Stimulated activated CD4-positive, alpha-beta T cell treated with anti-CD3 and anti-CD28 coated beads, Interleukin-4, amount 100 ng/mL, for 1 hour (primary cell): Measurements from ENCODE around the gene SRPK2.
"Not testable (repeated sequence)": the region's sequence is repeated elsewhere in the genome, so short reads cannot be mapped to it uniquely, and the experiment has no call there.

Experiments
- DNase-seq: peaks from one replicate; pipeline ENCODE4 v3.0.0-alpha.2; 2020

Gene SRPK2

DNA sequence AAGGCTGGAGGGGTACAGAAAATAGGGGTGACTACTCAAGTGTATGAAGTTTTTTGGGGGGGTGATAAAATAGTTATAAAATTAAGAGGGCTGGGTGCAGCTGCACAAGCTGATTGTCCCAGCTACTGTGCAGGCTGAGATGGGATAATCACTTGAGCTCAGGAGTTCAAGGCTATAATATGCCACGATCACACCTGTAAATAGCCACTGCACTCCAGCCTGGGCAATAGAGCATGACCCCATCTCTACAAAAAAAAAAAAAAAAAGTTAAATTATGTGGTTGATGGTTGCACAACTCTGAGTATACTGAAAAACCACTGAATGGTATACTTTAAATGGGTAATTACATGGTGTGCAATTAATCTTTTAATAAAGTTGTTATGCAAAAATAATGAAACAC, 172.9 kb downstream of the SRPK2 start:
- no peak for DNase-seq

- DNase-seq: no peak
These were observed 173.5 kb downstream of the SRPK2 start for GRCh38 chr7:105215182-105215581.

DNA sequence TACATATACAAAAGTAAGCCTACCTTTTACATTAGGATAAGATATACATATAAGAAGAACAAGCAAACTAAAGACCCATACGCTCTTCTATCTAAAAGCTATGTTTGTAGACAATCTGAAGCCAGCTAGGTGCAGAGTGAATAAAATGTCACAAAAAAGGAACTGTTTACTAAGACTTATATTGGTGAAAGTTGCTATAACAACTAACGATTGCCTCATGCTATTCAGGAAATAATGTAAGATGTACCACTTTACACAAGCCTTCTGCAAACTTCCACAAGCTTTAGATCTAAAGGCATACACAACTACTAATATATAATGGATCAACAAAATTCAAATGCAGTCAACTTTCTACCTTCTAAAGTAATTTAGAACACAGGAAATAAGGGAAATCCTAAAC, 175.1 kb downstream of the SRPK2 start:
- no peak for DNase-seq

- DNase-seq: no peak
These were observed 176.5 kb downstream of the SRPK2 start for GRCh38 chr7:105212212-105212611.

DNA sequence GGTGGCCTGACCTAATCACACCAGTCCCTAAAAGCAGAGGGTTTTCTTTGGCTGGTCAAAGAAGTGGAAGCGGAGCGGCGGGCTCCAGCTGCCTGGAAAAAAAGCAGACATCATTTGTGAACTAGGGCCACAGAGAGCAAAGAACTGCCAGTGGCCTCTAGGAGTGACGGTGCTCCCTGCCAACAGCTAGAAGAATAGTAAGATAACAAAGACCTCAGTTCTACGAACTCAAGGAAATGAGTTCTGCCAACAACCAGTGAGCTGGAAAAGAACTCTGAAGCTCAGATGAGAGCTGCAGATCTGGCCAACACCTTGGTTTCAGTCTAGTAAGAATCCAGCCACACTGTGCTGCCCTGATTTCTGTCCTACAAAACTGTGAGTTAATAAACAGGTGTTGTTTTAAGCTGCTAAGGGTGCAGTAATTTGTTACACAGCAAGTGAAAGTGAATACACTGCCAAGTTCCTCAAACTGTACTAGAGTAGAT, 178.0 kb downstream of the SRPK2 start:
- no peak for DNase-seq

- no peak for DNase-seq
These were observed 178.9 kb downstream of the SRPK2 start for GRCh38 chr7:105209870-105210269.

DNA sequence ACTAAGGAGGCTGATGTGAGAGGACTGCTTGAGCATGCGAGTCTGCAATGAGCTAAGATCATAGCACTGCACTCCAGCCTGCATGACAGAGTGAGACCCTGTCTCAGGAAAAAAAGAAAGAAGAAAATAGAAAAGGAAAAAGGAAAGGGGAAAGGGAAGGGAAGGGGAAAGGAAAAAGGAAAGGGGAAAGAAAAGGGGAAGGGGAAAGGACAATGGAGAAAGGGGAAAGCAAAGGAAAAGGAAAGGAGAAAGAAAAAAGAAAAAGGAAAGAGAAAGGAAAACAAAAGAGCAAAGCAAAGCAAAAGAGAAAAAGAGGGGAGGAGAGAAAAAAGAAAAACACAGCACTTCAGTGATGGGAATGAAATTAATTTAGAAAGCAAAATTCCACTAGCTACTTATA, 179.3 kb downstream of the SRPK2 start:
- DNase-seq: no peak

GRCh38 chr7:105206985-105207384, 181.7 kb downstream of the SRPK2 start:
- no peak for DNase-seq

GRCh38 chr7:105205592-105206237, 183.0 kb downstream of the SRPK2 start:
- DNase-seq: peak; percentile 14

DNA sequence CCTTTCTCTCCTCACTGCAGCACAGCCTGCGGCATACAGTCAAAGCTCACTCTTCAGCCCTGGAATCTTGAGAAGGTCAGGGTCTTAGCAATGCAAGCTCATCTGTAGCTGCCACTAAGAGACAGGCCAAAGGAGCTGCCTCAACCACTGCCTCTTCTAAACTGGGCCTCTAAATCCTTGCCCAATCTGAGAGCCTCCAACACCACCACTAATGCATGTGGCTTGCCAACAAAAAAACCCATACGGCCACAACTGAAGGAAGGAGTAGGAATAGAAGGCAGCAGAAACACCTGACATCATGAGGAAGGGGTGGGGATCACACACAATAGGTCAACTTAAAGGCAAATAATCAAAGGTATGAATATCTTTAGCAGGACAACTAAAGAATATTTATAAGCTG, 183.8 kb downstream of the SRPK2 start:
- DNase-seq: no peak

GRCh38 chr7:105204520-105204919, 184.2 kb downstream of the SRPK2 start:
- DNase-seq: no peak

DNA sequence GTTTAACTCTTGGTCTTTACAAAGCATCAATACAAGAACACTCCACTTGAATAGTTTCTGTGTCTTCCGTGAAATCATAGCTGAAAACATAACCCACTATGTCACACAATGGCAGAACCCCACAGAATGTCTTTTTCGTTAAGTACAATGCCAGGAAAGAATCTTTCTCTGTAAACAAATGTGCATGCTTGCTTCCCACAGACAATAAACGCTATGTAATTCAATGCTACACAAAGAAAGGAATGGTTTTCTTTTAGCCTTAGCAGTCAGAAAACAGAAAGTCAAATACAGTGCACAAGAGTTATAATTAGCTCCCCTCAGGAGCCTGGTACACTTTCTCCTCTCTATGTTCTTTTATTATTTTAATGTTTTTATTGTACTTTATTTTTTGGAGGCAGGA, 186.1 kb downstream of the SRPK2 start:
- DNase-seq: no peak

- DNase-seq: no peak
These were observed 189.3 kb downstream of the SRPK2 start for GRCh38 chr7:105199386-105199785.

GRCh38 chr7:105198223-105198622, 190.5 kb downstream of the SRPK2 start:
- DNase-seq: no peak

DNA sequence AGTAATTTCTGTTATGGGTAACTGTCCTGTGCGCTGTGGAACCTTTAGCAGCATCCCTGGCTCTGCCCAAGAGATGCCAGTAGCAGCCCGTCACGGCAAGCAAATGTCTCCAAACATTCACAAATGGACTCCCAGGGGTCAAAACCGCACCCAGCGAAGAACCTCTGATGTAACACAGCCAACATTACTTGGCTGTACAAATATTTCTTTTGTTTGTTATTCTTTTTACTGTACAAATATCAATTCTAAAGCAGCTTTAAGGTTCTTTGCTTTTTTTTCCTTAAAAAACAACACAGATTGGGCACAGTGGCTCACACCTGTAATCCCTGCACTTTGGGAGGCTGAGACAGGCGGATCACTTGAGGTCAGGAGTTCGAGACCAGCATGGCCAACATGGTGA, 192.2 kb downstream of the SRPK2 start:
- no peak for DNase-seq

GRCh38 chr7:105195891-105196290, 192.8 kb downstream of the SRPK2 start:
- DNase-seq: no peak

DNA sequence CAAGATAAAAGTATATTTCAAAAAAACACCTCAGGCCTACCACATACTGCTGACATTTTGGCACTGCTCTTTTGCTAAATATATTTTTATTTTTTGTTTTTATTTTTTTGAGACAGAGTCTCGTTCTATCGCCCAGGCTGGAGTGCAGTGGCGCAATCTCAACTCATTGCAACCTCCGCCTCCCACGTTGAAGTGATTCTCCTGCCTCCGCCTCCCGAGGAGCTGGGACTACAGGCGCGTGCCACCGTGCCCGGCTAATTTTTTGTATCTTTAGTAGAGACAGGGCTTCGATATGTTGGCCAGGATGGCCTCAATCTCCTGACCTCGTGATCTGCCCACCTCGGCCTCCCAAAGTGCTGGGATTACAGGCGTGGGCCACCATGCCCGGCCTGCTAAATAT, 193.8 kb downstream of the SRPK2 start:
- DNase-seq: not testable (repeated sequence)

- DNase-seq: no peak
These were observed 197.4 kb downstream of the SRPK2 start for GRCh38 chr7:105191331-105191730.

- no peak for DNase-seq
These were observed 198.7 kb downstream of the SRPK2 start for GRCh38 chr7:105189859-105190492.

GRCh38 chr7:105188201-105188600, 200.5 kb downstream of the SRPK2 start:
- DNase-seq: no peak

- no peak for DNase-seq
These were observed 201.2 kb downstream of the SRPK2 start for GRCh38 chr7:105187302-105188169.

DNA sequence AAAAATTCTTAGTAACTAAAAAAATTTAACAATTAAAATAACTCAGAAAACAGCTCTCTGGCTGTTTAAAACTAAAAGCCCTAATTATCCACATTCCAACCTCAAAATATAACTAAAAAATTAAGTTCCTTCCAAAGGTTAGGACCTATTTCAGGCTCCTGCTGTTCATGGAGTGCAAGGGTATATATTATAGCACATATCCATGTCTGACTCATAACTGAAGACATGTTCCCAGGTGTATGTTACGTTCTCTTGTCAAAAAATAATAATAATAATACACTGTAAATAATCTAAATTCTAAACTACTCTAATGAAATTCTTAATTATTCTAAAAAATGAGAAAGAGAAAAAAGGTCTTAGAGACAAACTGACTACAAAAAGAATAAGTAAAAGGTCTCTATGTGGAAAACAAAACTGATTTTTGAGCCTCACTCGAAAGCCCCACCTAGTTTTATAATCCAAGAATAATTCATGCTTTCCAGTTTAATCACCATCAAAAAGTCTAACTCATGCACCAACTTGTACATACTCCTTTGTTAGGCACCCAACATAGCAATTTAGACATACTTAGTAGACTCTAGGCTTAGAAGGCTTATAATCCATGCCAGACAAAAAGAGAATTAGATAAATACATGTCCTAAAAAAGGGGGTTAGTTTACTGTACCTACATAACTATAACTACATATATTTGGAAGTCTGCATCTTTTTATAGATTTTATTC, 203.3 kb downstream of the SRPK2 start:
- no peak for DNase-seq

DNA sequence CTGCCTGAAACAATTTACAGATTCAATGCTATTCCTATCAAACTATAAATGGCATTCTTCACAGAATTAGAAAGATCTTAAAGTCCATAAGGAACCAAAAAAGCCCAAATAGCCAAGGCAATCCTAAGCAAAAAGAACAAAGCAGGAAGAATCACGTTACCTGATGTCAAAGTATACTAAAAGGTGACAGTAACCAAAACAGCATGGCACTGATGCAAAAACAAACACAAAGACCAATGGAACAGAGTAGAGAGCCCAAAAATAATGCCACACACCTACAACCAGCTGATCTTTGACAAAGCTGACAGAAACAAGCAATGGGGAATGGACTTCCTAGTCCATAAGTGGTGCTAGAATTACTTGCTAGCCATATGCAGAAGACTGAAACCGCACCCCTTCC, 208.7 kb downstream of the SRPK2 start:
- no peak for DNase-seq
